ENCODE measurements around the gene NUDCD3.
A peak's percentile ranks its signal among the peaks of the same experiment; 100 is the strongest.
"Not testable (repeated sequence)": the region's sequence is repeated elsewhere in the genome, so short reads cannot be mapped to it uniquely, and the experiment has no call there.

The NUDCD3 gene

GRCh38 chr7:44441079-44441478, 49.4 kb downstream of the NUDCD3 start:
- no peak for DNase-seq

GRCh38 chr7:44440577-44441078, 49.8 kb downstream of the NUDCD3 start:
- DNase-seq, result no peak

GRCh38 chr7:44439926-44440325, 50.5 kb downstream of the NUDCD3 start:
- no peak for DNase-seq

GRCh38 chr7:44438816-44439215, 51.6 kb downstream of the NUDCD3 start:
- no peak for DNase-seq

GRCh38 chr7:44434201-44434600, 56.3 kb downstream of the NUDCD3 start:
- DNase-seq, result no peak

- no peak for DNase-seq
These were observed 57.0 kb downstream of the NUDCD3 start for GRCh38 chr7:44433255-44434022.

- no peak for DNase-seq
These were observed 58.0 kb downstream of the NUDCD3 start for GRCh38 chr7:44432381-44432977.

- peak; percentile 69 for DNase-seq
These were observed 59.3 kb downstream of the NUDCD3 start for GRCh38 chr7:44431091-44431608.

- no peak for DNase-seq
These were observed 60.4 kb downstream of the NUDCD3 start for GRCh38 chr7:44430054-44430453.

- DNase-seq, result not testable (repeated sequence)
These were observed 65.7 kb downstream of the NUDCD3 start for GRCh38 chr7:44424762-44425161.

GRCh38 chr7:44416941-44417340, 73.5 kb downstream of the NUDCD3 start:
- no peak for DNase-seq

- no peak for DNase-seq
These were observed 74.9 kb downstream of the NUDCD3 start for GRCh38 chr7:44415510-44415909.

GRCh38 chr7:44415047-44415446, 75.4 kb downstream of the NUDCD3 start:
- no peak for DNase-seq

GRCh38 chr7:44411306-44411705, 79.2 kb downstream of the NUDCD3 start:
- DNase-seq, result no peak

GRCh38 chr7:44408596-44408995, 81.9 kb downstream of the NUDCD3 start:
- DNase-seq, result no peak

GRCh38 chr7:44403775-44404174, 86.7 kb downstream of the NUDCD3 start:
- DNase-seq, result no peak

- no peak for DNase-seq
These were observed 87.2 kb downstream of the NUDCD3 start for GRCh38 chr7:44403176-44403759.

GRCh38 chr7:44402401-44403060, 87.9 kb downstream of the NUDCD3 start:
- DNase-seq, result no peak

- no peak for DNase-seq
These were observed 88.8 kb downstream of the NUDCD3 start for GRCh38 chr7:44401692-44402091.

- DNase-seq, result no peak
These were observed 90.4 kb downstream of the NUDCD3 start for GRCh38 chr7:44400033-44400511.

GRCh38 chr7:44398953-44399574, 91.4 kb downstream of the NUDCD3 start:
- DNase-seq, result peak; percentile 46

GRCh38 chr7:44398511-44398911, 91.9 kb downstream of the NUDCD3 start:
- peak; percentile 94 for DNase-seq

Measured in DMS53 (cell line).